Measurements from ENCODE around the gene FERMT2.

FERMT2 gene

GRCh38 chr14:52861403-52861802 is 89.4 kb downstream of the FERMT2 start:
- DNase-seq = peak; percentile 24

DNA sequence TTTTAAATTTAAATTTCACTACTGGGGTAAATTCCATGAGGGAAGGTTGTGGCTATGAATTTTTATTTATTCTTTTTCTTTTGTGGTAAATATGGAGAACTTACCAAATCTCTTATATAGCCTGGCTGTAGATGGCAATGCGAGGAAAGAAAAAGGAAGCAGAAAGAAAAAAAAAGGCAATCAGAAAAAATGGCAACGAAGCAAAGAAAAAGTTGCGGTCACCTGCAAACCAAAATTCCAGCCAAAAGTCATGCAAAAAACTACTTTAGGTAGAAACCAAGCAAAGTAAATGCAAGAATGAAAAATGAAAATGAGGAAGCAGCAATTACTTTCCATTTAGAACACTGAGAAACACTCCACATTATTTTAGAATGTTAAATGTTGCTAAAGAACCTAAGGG is 89.9 kb downstream of the FERMT2 start:
- no peak for DNase-seq

DNA sequence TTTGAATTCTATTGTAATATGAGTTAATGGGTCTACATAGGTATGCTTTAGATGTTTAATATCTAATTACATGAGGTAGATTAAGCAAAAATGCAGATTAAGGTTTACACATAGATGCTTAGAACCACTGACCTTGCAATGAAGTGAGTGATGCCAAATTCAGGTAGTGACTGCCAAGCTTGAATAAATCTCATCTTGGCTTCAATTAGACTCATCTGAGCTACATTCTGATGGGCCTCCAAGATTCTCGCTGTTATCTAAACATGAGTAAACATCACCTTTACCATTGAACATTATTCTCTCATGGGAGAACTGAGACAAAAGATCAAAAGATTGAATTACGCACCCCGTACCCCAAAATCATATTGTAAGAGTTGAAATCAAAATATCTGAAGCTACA is 90.6 kb downstream of the FERMT2 start:
- no peak for DNase-seq

- peak; percentile 30 for DNase-seq
Observed at GRCh38 chr14:52856139-52856538, 94.7 kb downstream of the FERMT2 start.

DNA sequence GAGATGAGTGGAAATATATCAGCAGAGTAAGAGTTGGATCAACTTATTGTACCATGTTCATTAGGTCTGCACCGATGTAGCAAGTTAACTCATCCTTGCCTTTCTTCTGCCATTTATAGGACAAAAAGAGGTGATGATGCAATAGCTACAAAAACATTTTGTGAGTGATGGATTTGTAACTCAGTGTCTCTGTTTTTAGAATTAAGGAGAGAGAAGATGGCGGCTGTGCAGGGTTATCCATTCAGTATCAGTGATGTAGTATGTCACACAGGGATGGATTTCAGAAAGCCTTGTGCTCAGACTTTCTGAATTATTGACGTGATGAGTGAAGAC is 97.4 kb downstream of the FERMT2 start:
- DNase-seq = no peak

DNA sequence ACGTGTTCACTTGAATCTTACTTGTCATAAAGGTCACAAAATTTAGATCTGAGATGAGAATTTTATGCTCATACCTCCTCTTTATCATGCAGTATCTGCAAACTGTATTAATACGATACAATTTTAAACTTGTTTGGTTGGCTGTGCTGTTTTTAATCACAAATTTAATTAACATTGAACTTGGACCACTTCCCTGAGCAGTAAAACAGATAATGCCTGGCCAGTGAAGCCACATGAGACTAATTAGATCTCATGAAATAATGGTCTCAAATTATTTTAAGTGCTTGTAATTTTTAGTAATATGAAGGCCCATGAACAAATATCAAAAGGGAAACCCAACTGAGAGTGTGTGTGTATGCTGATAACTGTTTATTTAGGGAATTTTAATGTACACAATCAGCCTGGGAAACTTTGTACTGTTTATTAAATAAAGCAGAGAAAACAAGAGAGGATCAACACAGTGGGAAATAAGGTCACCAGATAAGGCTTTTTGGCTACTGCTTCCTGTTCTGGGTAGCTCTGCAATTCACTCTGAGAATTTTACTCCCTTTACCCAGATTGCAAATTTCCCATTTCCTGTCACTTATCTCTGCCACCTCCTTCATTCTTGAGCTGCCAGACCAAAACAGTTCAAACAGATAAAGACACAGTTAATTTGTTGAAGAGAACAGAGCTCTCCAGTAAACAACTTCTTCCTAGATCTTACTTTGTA is 97.9 kb downstream of the FERMT2 start:
- no peak for DNase-seq

- DNase-seq = no peak
Observed at GRCh38 chr14:52850451-52850909, 100.4 kb downstream of the FERMT2 start.

DNA sequence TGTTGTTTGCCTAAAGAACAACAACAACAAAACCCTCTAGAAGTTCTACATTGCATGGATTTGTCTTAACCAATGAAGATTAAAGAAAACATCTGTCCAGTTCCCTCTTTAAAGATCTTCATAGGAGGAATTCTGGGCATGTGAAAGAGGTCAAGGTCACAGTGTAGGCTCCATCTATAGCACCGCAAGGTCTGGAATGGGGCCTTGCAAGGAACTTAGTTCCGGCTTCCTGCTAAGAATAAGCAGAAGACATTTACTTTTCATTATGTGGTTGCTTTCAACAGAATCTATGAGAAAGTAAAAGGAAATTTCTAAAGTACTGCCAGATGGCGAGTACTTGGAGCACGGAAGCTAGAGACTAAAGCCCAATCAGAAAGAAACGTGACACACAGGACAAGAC is 102.2 kb downstream of the FERMT2 start:
- DNase-seq = peak; percentile 26

- DNase-seq = no peak
Observed at GRCh38 chr14:52846591-52846990, 104.3 kb downstream of the FERMT2 start.

DNA sequence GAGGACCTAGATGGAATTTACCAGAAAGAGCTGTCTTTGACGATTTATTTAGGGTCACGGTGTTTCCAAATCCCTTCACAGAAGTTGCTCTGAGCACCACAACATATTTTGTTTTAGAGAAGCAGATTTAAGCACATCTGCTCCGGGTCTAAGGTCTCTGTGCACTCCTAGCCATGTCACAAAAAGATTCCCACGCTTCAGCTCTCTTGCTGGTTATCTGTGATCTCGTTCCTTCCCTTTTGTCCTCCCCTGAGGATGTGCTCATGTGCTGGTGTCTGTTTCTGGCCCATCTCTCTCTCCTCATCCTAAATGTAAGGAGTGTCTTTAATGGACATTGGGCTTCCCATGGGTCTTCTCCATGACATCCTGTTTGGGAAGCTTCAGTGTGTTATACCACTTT is 105.8 kb downstream of the FERMT2 start:
- no peak for DNase-seq

DNA sequence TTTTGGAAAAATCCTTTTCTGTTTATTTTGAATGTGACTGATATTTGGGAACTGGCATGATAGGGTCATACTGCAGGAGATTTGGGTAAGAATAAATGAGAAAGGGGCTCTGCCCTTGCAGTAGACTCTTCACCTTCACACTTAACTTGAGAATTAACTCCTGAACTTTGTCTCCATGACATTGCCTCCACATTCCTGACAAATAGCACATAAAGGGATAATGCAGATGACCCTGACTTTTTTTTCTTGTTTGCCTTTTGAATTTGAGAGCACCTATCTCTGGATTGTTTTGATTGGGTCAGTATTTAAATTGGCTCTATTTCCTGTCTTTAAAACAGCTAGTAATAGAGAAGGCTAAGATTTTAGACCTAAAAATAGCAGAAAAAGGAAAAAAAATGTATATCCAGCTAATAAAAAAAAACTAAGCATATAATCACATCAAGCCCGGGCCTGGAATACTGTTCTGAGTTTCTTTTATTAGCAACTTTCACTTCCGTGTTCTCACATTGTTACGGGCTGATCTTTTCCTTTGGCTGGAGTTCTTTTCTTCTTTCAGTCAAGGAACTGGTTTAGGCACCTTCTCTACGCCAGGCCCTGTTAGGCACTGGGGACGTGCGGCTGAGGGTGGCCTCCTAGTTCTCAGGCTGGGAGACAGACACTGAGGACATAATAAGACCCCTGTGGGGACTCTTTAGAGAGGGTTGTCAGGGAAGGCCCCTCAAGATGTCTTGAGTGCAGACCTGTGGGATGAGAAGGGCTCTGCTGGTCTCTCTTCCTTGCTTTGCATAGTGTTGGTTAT is 106.4 kb downstream of the FERMT2 start:
- no peak for DNase-seq

DNA sequence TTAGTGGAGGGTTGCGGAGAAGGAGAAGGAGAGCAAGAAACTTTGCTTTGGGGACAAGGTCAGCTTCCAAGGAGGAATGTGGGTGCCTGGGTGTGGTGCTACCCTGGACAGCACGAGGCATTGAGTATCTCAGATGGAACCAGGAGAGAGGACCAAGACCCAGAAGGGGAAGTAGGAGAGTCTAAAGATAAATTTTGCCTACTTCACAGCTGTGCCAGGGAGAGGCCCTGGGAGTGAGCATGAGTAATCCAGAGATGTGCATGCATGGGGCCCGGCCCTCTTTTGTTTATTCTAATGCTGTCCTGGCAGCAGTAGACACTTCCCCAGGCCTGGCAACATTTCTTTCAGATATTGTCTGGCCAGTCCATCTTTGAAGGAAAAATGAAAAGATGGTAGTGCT is 110.0 kb downstream of the FERMT2 start:
- peak; percentile 31 for DNase-seq

DNA sequence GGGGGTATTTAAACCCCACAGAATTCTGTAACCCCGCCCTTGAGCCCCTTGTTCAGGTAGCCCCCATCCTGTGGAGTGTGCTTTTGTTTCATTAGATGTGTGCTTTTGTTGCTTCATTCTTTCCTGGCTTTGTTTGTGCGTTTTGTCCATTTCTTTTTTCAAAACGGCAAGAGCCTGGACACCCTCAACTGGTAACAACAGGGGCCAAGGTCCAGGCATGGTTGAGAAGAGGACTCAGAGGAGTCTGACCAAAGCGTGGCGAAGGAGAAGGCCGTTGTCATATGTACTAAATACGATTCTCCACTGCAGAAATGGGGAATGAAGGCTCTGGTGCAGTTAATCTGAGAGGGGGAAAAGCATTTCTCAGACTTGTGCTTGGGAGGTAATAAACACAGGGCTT is 113.4 kb downstream of the FERMT2 start:
- DNase-seq = no peak

GRCh38 chr14:52836063-52836462 is 114.8 kb downstream of the FERMT2 start:
- DNase-seq = no peak

GRCh38 chr14:52835122-52835903 is 115.5 kb downstream of the FERMT2 start:
- peak; percentile 70 for DNase-seq

- DNase-seq = peak; percentile 91
Observed at GRCh38 chr14:52834440-52834842, 116.4 kb downstream of the FERMT2 start.

GRCh38 chr14:52833891-52834290 is 117.0 kb downstream of the FERMT2 start:
- no peak for DNase-seq

- DNase-seq = no peak
Observed at GRCh38 chr14:52829527-52830185, 121.2 kb downstream of the FERMT2 start.

DNA sequence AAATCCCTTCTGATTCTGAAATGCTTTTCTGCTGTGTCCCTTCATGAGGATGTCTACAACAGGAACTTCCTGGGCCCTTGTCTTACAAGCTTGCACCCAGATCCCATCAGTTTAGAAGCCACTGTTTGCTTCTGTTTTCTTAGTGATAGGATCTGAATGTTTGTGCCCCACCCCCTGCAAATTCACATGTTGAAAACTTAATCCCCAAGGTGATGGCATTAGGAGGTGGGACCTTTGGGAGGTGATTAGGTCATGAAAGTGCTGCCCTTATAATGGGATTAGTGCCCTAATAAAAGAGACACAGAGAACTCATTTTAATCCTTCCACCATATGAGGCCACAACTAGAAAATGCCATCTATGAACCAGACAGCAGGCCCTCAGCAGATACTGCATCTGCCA is 123.4 kb downstream of the FERMT2 start:
- DNase-seq = no peak

- no peak for DNase-seq
Observed at GRCh38 chr14:52825085-52825484, 125.8 kb downstream of the FERMT2 start.

DNA sequence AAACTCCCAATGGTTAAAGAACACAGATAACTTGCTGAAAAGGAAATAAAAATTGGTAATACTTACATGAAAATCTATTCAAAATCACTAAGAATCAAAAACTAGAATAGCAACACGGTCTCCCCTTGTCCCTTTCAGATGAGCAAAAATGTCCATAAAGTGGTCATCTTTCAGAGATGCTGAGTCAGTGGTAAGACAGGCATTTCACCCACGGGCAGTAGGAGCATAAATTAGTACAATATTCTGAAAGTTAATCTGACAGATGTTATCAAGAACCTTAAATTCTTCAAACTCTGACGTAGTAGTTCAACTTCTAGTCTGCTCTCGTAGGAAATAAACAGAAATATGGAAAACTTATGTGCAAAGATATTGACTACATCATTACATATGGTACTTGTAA is 126.4 kb downstream of the FERMT2 start:
- DNase-seq = peak; percentile 28

- no peak for DNase-seq
Observed at GRCh38 chr14:52821805-52822250, 129.0 kb downstream of the FERMT2 start.

DNA sequence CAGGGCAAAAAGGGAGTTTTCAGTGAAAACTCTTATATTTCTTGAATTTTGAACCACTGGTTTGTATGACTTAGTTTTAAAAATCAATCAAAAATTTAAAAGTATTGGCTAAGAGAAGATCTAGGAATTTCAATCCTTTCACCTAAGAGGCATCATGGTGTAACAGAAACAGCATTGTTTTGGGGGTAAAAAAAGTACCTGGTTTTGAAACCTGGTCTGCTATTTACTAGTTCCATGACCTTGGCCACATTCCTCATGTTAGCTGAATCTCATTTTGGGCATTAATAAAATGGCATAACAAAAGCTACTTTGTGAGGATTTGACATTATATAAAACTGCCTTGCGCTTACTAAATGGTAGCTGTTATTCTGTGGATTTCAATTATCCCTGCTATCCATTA is 142.7 kb downstream of the FERMT2 start:
- no peak for DNase-seq
